ENCODE results near the gene NAGPA.

DNA sequence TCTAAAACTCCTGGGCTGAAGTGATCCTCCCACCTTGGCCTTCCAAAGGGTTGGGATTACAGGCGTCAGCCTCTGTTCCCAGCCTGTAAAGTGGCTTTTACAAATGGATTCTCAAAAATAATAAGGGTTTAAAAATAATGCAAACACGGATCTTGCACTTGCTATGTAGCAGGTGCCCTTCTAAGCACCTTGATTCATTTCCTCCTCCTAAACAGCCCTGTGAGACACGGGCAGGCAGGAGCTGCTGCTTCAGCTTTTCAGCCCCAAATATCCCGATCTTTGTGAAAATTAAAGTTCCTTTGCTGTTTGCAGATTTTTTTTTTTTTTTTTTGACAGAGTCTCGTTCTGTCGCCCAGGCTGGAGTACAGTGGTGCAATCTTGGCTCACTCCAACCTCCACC, 31.7 kb downstream of the NAGPA start:
- TF ChIP-seq, protein P1, sequence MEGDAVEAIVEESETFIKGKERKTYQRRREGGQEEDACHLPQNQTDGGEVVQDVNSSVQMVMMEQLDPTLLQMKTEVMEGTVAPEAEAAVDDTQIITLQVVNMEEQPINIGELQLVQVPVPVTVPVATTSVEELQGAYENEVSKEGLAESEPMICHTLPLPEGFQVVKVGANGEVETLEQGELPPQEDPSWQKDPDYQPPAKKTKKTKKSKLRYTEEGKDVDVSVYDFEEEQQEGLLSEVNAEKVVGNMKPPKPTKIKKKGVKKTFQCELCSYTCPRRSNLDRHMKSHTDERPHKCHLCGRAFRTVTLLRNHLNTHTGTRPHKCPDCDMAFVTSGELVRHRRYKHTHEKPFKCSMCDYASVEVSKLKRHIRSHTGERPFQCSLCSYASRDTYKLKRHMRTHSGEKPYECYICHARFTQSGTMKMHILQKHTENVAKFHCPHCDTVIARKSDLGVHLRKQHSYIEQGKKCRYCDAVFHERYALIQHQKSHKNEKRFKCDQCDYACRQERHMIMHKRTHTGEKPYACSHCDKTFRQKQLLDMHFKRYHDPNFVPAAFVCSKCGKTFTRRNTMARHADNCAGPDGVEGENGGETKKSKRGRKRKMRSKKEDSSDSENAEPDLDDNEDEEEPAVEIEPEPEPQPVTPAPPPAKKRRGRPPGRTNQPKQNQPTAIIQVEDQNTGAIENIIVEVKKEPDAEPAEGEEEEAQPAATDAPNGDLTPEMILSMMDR (IDR thresholded peaks at IDR 0.05; ENCODE audit: poor library complexity), result no peak
- no peak for TF ChIP-seq EZH2 (IDR thresholded peaks at IDR 0.05; ENCODE audit: borderline replicate concordance)
- TF ChIP-seq EZH2phosphoT487 (IDR thresholded peaks at IDR 0.05; ENCODE audit: low read depth, severe bottlenecking, unreplicated experiment), result no peak
